DND-41 (cell line): Measurements from ENCODE around the gene CHD9.

Source experiments
- ATAC-seq: fragments of 200-7000 bp; cut with Tn5 transposase; 3 replicates; pipeline ENCODE4 v1.9.1; 2021; ENCODE audit warnings: low read depth; ENCODE audit not compliant: insufficient read depth
- DNase-seq: peaks from one replicate; pipeline ENCODE4 v3.0.0-alpha.2; 2020
- H2AFZ ChIP-seq: 2 replicates; pipeline ENCODE4 v1.6.0; 2012; ENCODE audit warnings: low read depth, low read length
- H3K27ac ChIP-seq: 2 replicates; pipeline ENCODE4 v1.5.1; 2012; ENCODE audit warnings: low read length, inconsistent platforms
- H3K27me3 ChIP-seq: fragments of 200-600 bp; sonication (generic); 2 replicates; pipeline ENCODE4 v1.6.0; 2012; ENCODE audit warnings: low read length, mild to moderate bottlenecking, inconsistent platforms; ENCODE audit not compliant: insufficient read depth, poor library complexity
- H3K36me3 ChIP-seq: 2 replicates; pipeline ENCODE4 v1.5.1; 2012; ENCODE audit warnings: low read length, inconsistent platforms; ENCODE audit not compliant: insufficient read depth
- H3K4me1 ChIP-seq: 2 replicates; pipeline ENCODE4 v1.5.1; 2012; ENCODE audit warnings: mild to moderate bottlenecking, low read length; ENCODE audit not compliant: insufficient read depth
- H3K4me2 ChIP-seq: 2 replicates; pipeline ENCODE4 v1.6.0; 2012; ENCODE audit warnings: mild to moderate bottlenecking, moderate library complexity, low read length, inconsistent platforms; ENCODE audit not compliant: insufficient read depth
- H3K4me3 ChIP-seq, 2 experiments: fragments of 200-600 bp in 1 of 2; shearing (Covaris generic) in 1 of 2; 2 replicates each; pipeline ENCODE4 v1.5.1; 2012 to 2016; ENCODE audit warnings: inconsistent platforms in 2 of 2, low read length in 2 of 2, mild to moderate bottlenecking in 2 of 2, low read depth in 1 of 2, moderate library complexity in 1 of 2
- H3K79me2 ChIP-seq: 2 replicates; pipeline ENCODE4 v1.6.0; 2012; ENCODE audit warnings: low read length, inconsistent platforms; ENCODE audit not compliant: insufficient read depth
- H3K9ac ChIP-seq: 2 replicates; pipeline ENCODE4 v1.6.0; 2012; ENCODE audit warnings: low read depth, mild to moderate bottlenecking, inconsistent platforms, low read length, moderate library complexity
- H3K9me3 ChIP-seq: 2 replicates; pipeline ENCODE4 v1.5.1; 2012; ENCODE audit warnings: low read length, moderate library complexity, mild to moderate bottlenecking, inconsistent platforms; ENCODE audit not compliant: insufficient read depth, severe bottlenecking
- H4K20me1 ChIP-seq: 2 replicates; pipeline ENCODE4 v1.6.0; 2012; ENCODE audit warnings: low read length; ENCODE audit not compliant: insufficient read depth
- CTCF ChIP-seq: IDR thresholded peaks from 2 replicates; pipeline ENCODE4 v1.5.1; 2012; ENCODE audit warnings: borderline replicate concordance, low read length, moderate library complexity, mild to moderate bottlenecking; ENCODE audit not compliant: poor library complexity, severe bottlenecking; ENCODE audit errors: extremely low read depth
- EZH2 ChIP-seq: IDR thresholded peaks from 3 replicates; pipeline ENCODE4 v1.6.1; 2012; ENCODE audit warnings: borderline replicate concordance, low read depth, mild to moderate bottlenecking, moderate library complexity, low read length, inconsistent platforms; ENCODE audit not compliant: severe bottlenecking

The CHD9 gene

GRCh38 chr16:53232826-53233529, 178.2 kb downstream of the CHD9 start:
- Histone ChIP-seq H3K36me3 (peaks cover 98% of the 10 kb centered on the region), H3K9me3 (no peaks in the 10 kb centered on the region), H3K4me2 (no peak overlapping the region), H3K4me3 (no peak overlapping the region), H3K9ac (no peak overlapping the region), H3K27me3 (no peaks in the 10 kb centered on the region), H4K20me1 (no peaks in the 10 kb centered on the region), H2AFZ (no peak overlapping the region), H3K27ac (no peak overlapping the region), H3K79me2 (no peaks in the 10 kb centered on the region), H3K4me1 (no peaks in the 10 kb centered on the region)
- DNase-seq = no peak
- no peak for ATAC-seq
- TF ChIP-seq CTCF (no peak), EZH2 (no peak)

DNA sequence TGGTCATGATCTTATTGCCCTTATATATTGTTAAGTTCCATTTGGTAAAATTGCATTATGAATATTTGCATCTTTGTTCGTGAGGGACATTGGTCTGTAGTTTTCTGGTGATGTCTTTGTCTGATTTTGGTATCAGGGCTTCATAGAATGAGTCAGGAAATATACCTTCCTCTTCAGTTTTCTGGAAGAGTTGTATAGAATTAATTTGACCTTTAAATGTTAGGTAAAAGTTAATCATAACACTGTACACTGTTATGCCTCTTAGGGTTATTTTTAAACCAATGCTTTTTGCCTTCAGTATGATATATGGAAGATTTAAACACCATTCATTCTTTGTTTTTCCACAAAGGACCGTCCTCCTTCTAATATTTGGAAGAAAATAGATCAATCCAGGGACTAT, 180.0 kb downstream of the CHD9 start:
- H3K79me2 ChIP-seq = no peaks in the 10 kb centered on the region
- no peak overlapping the region for H3K27ac ChIP-seq
- H3K4me2 ChIP-seq = no peak overlapping the region
- no peaks in the 10 kb centered on the region for H3K9me3 ChIP-seq
- DNase-seq (no peak), ATAC-seq (no peak)
- H2AFZ ChIP-seq = no peak overlapping the region
- H3K36me3 ChIP-seq = peaks cover 97% of the 10 kb centered on the region
- no peaks in the 10 kb centered on the region for H4K20me1 ChIP-seq
- no peaks in the 10 kb centered on the region for H3K27me3 ChIP-seq
- no peaks in the 10 kb centered on the region for H3K4me1 ChIP-seq
- no peak overlapping the region for H3K9ac ChIP-seq
- no peak overlapping the region for H3K4me3 ChIP-seq
- TF ChIP-seq EZH2 (no peak), CTCF (no peak)

DNA sequence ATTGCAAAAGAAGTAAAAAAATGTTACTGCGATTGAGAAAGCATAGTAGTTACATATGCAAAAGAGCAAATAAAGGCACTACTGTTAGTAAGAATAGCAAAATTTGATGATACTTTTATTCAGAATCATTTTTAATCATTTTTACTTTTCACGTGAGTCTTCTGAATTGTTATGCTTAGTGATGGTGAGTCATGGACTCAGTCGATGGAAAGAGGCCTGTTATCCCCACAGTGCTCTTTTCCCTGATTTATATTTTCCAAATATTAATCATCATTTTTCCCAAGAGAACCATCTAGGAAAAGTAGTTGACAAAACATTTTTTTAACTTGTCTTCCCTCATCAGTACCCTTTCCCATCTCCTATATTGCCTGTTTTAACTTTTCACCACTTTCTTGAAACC, 181.1 kb downstream of the CHD9 start:
- no peaks in the 10 kb centered on the region for H3K79me2 ChIP-seq
- H3K4me1 ChIP-seq = no peaks in the 10 kb centered on the region
- H3K27ac ChIP-seq = no peak overlapping the region
- TF ChIP-seq CTCF (no peak), EZH2 (no peak)
- no peak overlapping the region for H3K9ac ChIP-seq
- H4K20me1 ChIP-seq = no peaks in the 10 kb centered on the region
- no peak overlapping the region for H3K4me2 ChIP-seq
- DNase-seq = no peak
- no peak for ATAC-seq
- peaks cover 93% of the 10 kb centered on the region for H3K36me3 ChIP-seq
- no peaks in the 10 kb centered on the region for H3K9me3 ChIP-seq
- H2AFZ ChIP-seq = no peak overlapping the region
- no peak overlapping the region for H3K4me3 ChIP-seq
- no peaks in the 10 kb centered on the region for H3K27me3 ChIP-seq

GRCh38 chr16:53249331-53249730, 194.5 kb downstream of the CHD9 start:
- Histone ChIP-seq H3K27me3 (no peaks in the 10 kb centered on the region), H3K36me3 (peaks cover 89% of the 10 kb centered on the region), H3K79me2 (no peaks in the 10 kb centered on the region), H3K4me3 (no peak overlapping the region), H3K4me1 (no peaks in the 10 kb centered on the region), H3K9me3 (no peaks in the 10 kb centered on the region), H4K20me1 (no peaks in the 10 kb centered on the region), H3K27ac (no peak overlapping the region), H3K9ac (no peak overlapping the region), H2AFZ (no peak overlapping the region), H3K4me2 (no peak overlapping the region)
- DNase-seq (no peak), ATAC-seq (no peak)
- no peak for TF ChIP-seq EZH2
- TF ChIP-seq CTCF = no peak
